ENCODE measurements around the gene MPO. TPM values are rescaled to one million over a fixed set of nuclear protein-coding genes. Genes with fewer than 3 reads are reported as not detected.

MPO gene
- total RNA-seq, 1 experiment from 2014 or later = not detected

DNA sequence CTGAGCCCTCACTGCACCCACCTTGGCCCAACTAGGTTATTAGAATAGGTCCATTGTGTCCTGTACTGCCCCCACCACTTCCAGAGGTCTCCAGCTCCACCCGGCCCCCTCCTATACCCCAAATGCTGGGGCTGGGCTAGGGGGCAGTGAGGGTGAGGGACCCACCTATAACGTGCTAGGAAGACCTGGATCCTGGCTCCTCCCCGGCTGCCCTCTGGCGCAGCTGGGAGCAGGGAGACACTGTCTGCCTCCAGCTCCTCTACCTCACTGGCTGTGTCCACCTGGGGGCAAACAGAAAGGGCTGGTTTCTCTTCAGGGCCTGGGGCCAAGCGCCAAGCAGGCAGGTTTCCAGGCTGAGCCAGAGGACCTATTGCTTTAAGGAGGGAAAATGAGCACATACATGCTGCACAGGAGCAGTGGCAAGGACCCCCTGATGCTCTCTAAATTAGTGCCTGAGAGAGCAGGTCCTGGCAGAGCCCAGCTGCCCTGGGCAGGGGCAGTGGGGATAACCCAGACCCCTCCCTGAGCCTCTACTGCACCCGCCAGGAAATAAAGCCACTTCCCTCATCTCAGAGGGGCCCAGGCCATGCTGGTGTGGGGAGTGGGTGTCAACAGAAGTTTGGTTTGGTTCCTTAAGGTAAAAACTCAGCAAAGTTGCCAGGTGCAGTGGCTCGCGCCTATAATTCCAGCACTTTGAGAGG, 35.7 kb upstream of the MPO start:
- Mint-ChIP-seq H3K9me3 (no peaks in the 10 kb centered on the region), H3K36me3 (ENCODE audit: insufficient read depth in 1 of 3, low read depth in 3 of 3) (peaks cover 0 to 4% (median 0%) of the 10 kb centered on the region in 3 experiments; a peak in 2 of 7 replicates), H3K4me1 (peaks cover 3 to 12% of the 10 kb centered on the region in 2 experiments; a peak in 3 of 4 replicates), H3K27ac (no peak overlapping the region), H3K4me3 (no peak overlapping the region), H3K27me3 (ENCODE audit: low read depth) (peaks cover 18% of the 10 kb centered on the region)
- WGBS (ENCODE audit: extremely low coverage, insufficient read length, low lambda C conversion rate) = no CpG with 5 or more reads among the region's 8 CpGs
- H3K23ac ChIP-seq (ENCODE audit: insufficient read length, low read depth, low read length) = no peak overlapping the region
- H4K5ac ChIP-seq (ENCODE audit: insufficient read length, low read depth, low read length) = no peak overlapping the region
- no peak overlapping the region for H2BK12ac ChIP-seq (ENCODE audit: insufficient read length, low read depth, low read length)
- no peak overlapping the region for H3K27ac ChIP-seq (ENCODE audit: insufficient read length, low read depth, low read length)
- no peaks in the 10 kb centered on the region for H3K4me1 ChIP-seq (ENCODE audit: insufficient read depth, low read length)
- no peak overlapping the region for H2BK120ac ChIP-seq (ENCODE audit: low read depth, low read length, poor library complexity, severe bottlenecking)
- H3K27me3 ChIP-seq (ENCODE audit: insufficient read depth, low read length) = no peaks in the 10 kb centered on the region
- no peak overlapping the region for H2BK20ac ChIP-seq (ENCODE audit: low read depth, low read length, poor library complexity, severe bottlenecking)
- H3K79me2 ChIP-seq (ENCODE audit: insufficient read depth, low read length) = no peaks in the 10 kb centered on the region
- no peak overlapping the region for H3K4me2 ChIP-seq (ENCODE audit: insufficient read depth, insufficient read length, low read length)
- H4K8ac ChIP-seq (replicated peaks; ENCODE audit: insufficient read length, low read depth, low read length) = no peak overlapping the region
- H3K14ac ChIP-seq (ENCODE audit: insufficient read depth, low read length) = no peak overlapping the region
- H3K4ac ChIP-seq (ENCODE audit: low read depth, low read length) = no peak overlapping the region
- no peak overlapping the region for H3K9ac ChIP-seq (ENCODE audit: extremely low read depth, insufficient read length, low read length)
- H3K23me2 ChIP-seq (ENCODE audit: insufficient read length, low read depth, low read length, poor library complexity, severe bottlenecking) = no peaks in the 10 kb centered on the region
- no peaks in the 10 kb centered on the region for H3K9me3 ChIP-seq (ENCODE audit: control insufficient read depth, low read depth, low read length)
- no peak overlapping the region for H2AK5ac ChIP-seq (ENCODE audit: insufficient read length, low read length)
- no peaks in the 10 kb centered on the region for H4K20me1 ChIP-seq (ENCODE audit: control insufficient read depth, insufficient read depth, insufficient read length)
- no peak overlapping the region for H2BK15ac ChIP-seq (ENCODE audit: low read depth, low read length)
- H3T11ph ChIP-seq (ENCODE audit: low read length) = no peak overlapping the region
- no peak overlapping the region for H2BK5ac ChIP-seq (ENCODE audit: insufficient read length, low read length)
- no peak overlapping the region for H3K18ac ChIP-seq (ENCODE audit: insufficient read length, low read depth, low read length)
- no peaks in the 10 kb centered on the region for H3K79me1 ChIP-seq (ENCODE audit: insufficient read depth, low read depth, low read length, poor library complexity, severe bottlenecking)
- H3K56ac ChIP-seq (ENCODE audit: insufficient read length, low read depth, low read length) = no peak overlapping the region
- no peak overlapping the region for H4K91ac ChIP-seq (ENCODE audit: insufficient read length, low read depth, low read length)
- DNase-seq = peak; percentile 25
- TF ChIP-seq, protein P1, sequence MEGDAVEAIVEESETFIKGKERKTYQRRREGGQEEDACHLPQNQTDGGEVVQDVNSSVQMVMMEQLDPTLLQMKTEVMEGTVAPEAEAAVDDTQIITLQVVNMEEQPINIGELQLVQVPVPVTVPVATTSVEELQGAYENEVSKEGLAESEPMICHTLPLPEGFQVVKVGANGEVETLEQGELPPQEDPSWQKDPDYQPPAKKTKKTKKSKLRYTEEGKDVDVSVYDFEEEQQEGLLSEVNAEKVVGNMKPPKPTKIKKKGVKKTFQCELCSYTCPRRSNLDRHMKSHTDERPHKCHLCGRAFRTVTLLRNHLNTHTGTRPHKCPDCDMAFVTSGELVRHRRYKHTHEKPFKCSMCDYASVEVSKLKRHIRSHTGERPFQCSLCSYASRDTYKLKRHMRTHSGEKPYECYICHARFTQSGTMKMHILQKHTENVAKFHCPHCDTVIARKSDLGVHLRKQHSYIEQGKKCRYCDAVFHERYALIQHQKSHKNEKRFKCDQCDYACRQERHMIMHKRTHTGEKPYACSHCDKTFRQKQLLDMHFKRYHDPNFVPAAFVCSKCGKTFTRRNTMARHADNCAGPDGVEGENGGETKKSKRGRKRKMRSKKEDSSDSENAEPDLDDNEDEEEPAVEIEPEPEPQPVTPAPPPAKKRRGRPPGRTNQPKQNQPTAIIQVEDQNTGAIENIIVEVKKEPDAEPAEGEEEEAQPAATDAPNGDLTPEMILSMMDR (conservative IDR thresholded peaks at IDR 0.05) = no peak
- no peak overlapping the region for H2AFZ ChIP-seq (ENCODE audit: low read length)
